ENCODE data around the gene FOXL3. TPM values are rescaled to one million over a fixed set of nuclear protein-coding genes. Genes with fewer than 3 reads are reported as not detected.
"Not testable (repeated sequence)": the region's sequence is repeated elsewhere in the genome, so short reads cannot be mapped to it uniquely, and the experiment has no call there.

Gene FOXL3
- total RNA-seq, 2 donors from 2014 or later = not detected

GRCh38 chr7:294440-295154 lies 4.6 kb downstream of the FOXL3 start:
- H3K27ac ChIP-seq = no peak overlapping the region
- no peaks in the 10 kb centered on the region for H3K36me3 ChIP-seq
- WGBS = 86% methylated on average over 25 of the region's 25 CpGs
- no peaks in the 10 kb centered on the region for H3K9me3 ChIP-seq
- no peaks in the 10 kb centered on the region for H3K4me1 ChIP-seq (replicated peaks)
- H3K4me3 ChIP-seq = no peak overlapping the region
- TF ChIP-seq CTCF (IDR thresholded peaks at IDR 0.05) (no peak), POLR2AphosphoS5 (IDR thresholded peaks at IDR 0.05) (no peak), POLR2A (IDR thresholded peaks at IDR 0.05) (no peak)
- H3K27me3 ChIP-seq (replicated peaks; ENCODE audit: insufficient read depth) = peaks cover 14% of the 10 kb centered on the region
- DNase-seq (ENCODE audit: low spot score) = no peak
- intact Hi-C loops (cut with DNase I) = no loop called here

GRCh38 chr7:295155-296154 lies 5.5 kb downstream of the FOXL3 start:
- Histone ChIP-seq H3K4me3 (no peak overlapping the region), H3K27ac (no peak overlapping the region), H3K36me3 (no peaks in the 10 kb centered on the region), H3K4me1 (replicated peaks) (no peaks in the 10 kb centered on the region), H3K27me3 (replicated peaks; ENCODE audit: insufficient read depth) (peaks cover 5% of the 10 kb centered on the region), H3K9me3 (no peaks in the 10 kb centered on the region)
- DNase-seq (ENCODE audit: low spot score) = no peak
- WGBS = 77% methylated on average over 23 of the region's 27 CpGs
- no peak for TF ChIP-seq POLR2A (IDR thresholded peaks at IDR 0.05)
- no peak for TF ChIP-seq POLR2AphosphoS5 (IDR thresholded peaks at IDR 0.05)
- TF ChIP-seq CTCF (IDR thresholded peaks at IDR 0.05) = no peak
- intact Hi-C loops (cut with DNase I) = no loop called here

- no peaks in the 10 kb centered on the region for H3K9me3 ChIP-seq
- H3K4me1 ChIP-seq (replicated peaks) = no peaks in the 10 kb centered on the region
- H3K27me3 ChIP-seq (replicated peaks; ENCODE audit: insufficient read depth) = no peaks in the 10 kb centered on the region
- H3K36me3 ChIP-seq = no peaks in the 10 kb centered on the region
- 88% methylated on average over 19 of the region's 20 CpGs for WGBS
- no peak overlapping the region for H3K4me3 ChIP-seq
- TF ChIP-seq POLR2A (IDR thresholded peaks at IDR 0.05) = no peak
- no peak for TF ChIP-seq POLR2AphosphoS5 (IDR thresholded peaks at IDR 0.05)
- no peak for TF ChIP-seq CTCF (IDR thresholded peaks at IDR 0.05)
- intact Hi-C loops (cut with DNase I) = no loop called here
- DNase-seq (ENCODE audit: low spot score) = no peak
- H3K27ac ChIP-seq = no peak overlapping the region
Observed at GRCh38 chr7:296373-296945, 6.5 kb downstream of the FOXL3 start.

- H3K9me3 ChIP-seq; H3K36me3 ChIP-seq; H3K27ac ChIP-seq; H3K4me1 ChIP-seq (replicated peaks); DNase-seq (ENCODE audit: low spot score); intact Hi-C loops (cut with DNase I); H3K4me3 ChIP-seq; H3K27me3 ChIP-seq (replicated peaks; ENCODE audit: insufficient read depth): not testable (repeated sequence)
- 73% methylated on average over 22 of the region's 24 CpGs for WGBS
Observed at GRCh38 chr7:297141-297540, 7.2 kb downstream of the FOXL3 start.

GRCh38 chr7:297611-298374 lies 7.8 kb downstream of the FOXL3 start:
- Histone ChIP-seq H3K4me3 (no peak overlapping the region), H3K9me3 (no peaks in the 10 kb centered on the region), H3K27ac (no peak overlapping the region), H3K4me1 (replicated peaks) (no peaks in the 10 kb centered on the region), H3K27me3 (replicated peaks; ENCODE audit: insufficient read depth) (no peaks in the 10 kb centered on the region), H3K36me3 (no peaks in the 10 kb centered on the region)
- 83% methylated on average over 23 of the region's 24 CpGs for WGBS
- intact Hi-C loops (cut with DNase I) = no loop called here
- DNase-seq (ENCODE audit: low spot score) = no peak
- no peak for TF ChIP-seq POLR2A (IDR thresholded peaks at IDR 0.05)
- TF ChIP-seq CTCF (IDR thresholded peaks at IDR 0.05) = no peak
- TF ChIP-seq POLR2AphosphoS5 (IDR thresholded peaks at IDR 0.05) = no peak
